Erythroblast (primary cell): Measurements from ENCODE around the gene MAGEB5.
"Not testable (repeated sequence)": the region's sequence is repeated elsewhere in the genome, so short reads cannot be mapped to it uniquely, and the experiment has no call there.

Experiments
- GATA1 ChIP-seq: IDR thresholded peaks from 2 replicates; pipeline ENCODE4 v1.6.1; 2011; ENCODE audit warnings: low read depth, mild to moderate bottlenecking, control low read depth, low read length, moderate library complexity
- POLR2A ChIP-seq: IDR thresholded peaks from 2 replicates; pipeline ENCODE4 v1.6.1; 2011; ENCODE audit warnings: mild to moderate bottlenecking, low read length

DNA sequence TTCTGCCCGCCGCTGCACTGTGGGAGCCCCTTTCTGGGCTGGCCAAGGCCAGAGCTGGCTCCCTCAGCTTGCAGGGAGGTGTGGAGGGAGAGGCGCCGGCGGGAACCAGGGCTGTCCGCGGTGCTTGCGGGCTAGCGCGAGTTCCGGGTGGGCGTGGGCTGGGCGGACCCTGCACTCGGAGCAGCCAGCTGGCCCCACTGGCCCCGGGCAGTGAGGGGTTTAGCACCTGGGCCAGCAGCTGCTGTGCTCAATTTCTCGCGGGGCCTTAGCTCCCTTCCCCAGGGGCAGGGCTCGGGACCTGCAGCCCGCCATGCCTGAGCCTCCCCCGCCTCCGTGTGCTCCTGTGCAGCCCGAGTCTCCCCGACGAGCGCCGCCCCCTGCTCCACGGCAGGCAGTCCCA lies 11.3 kb upstream of the MAGEB5 start:
- not testable (repeated sequence) for TF ChIP-seq POLR2A, GATA1
